Keratinocyte (primary cell): ENCODE results near the gene TMEM235. TPM values are rescaled to one million over a fixed set of nuclear protein-coding genes. Genes with fewer than 3 reads are reported as not detected.

Experiments
- DNase-seq: peaks from one replicate; pipeline ENCODE4 v3.0.0-alpha.2; 2011; ENCODE audit warnings: low read depth, missing footprints, low spot score
- FAIRE-seq: peaks from 2 replicates; lab custom pipeline; 2011; peaks lifted over from hg19 to GRCh38; lab: Jason Lieb, UNC
- H2AFZ ChIP-seq: 2 replicates; pipeline ENCODE4 v1.6.0; 2012; ENCODE audit warnings: low read length, control low read depth, inconsistent platforms; ENCODE audit not compliant: control insufficient read depth
- H3K27ac ChIP-seq: 2 replicates; pipeline ENCODE4 v1.5.1; 2011; ENCODE audit warnings: low read length; ENCODE audit not compliant: control insufficient read depth, insufficient read depth
- H3K27me3 ChIP-seq: 3 replicates; pipeline ENCODE4 v1.6.0; 2011; ENCODE audit warnings: low read length; ENCODE audit not compliant: control insufficient read depth, insufficient read depth; ENCODE audit errors: extremely low read depth
- H3K36me3 ChIP-seq, 2 experiments: 2 replicates in 1 of 2; 3 replicates in 1 of 2; pipeline ENCODE4 v1.5.1; 2011; ENCODE audit warnings: low read length in 2 of 2, mild to moderate bottlenecking in 1 of 2; ENCODE audit not compliant: control insufficient read depth in 2 of 2, insufficient read depth in 2 of 2; ENCODE audit errors: extremely low read depth in 1 of 2
- H3K4me1 ChIP-seq: 3 replicates; pipeline ENCODE4 v1.5.1; 2011; ENCODE audit warnings: low read length; ENCODE audit not compliant: control insufficient read depth, insufficient read depth; ENCODE audit errors: extremely low read depth
- H3K4me2 ChIP-seq: 3 replicates; pipeline ENCODE4 v1.6.0; 2011; ENCODE audit warnings: low read depth, low read length; ENCODE audit not compliant: control insufficient read depth, insufficient read depth; ENCODE audit errors: extremely low read depth
- H3K4me3 ChIP-seq, 3 experiments: fragments of 200-600 bp in 1 of 3; sonication (generic) in 1 of 3; 2 replicates in 2 of 3; 3 replicates in 1 of 3; pipeline ENCODE4 v1.5.1; 2011 to 2016; ENCODE audit warnings: low read length in 3 of 3, mild to moderate bottlenecking in 3 of 3, control low read depth in 2 of 3, inconsistent platforms in 1 of 3, low read depth in 1 of 3, mixed read lengths in 1 of 3, mixed run types in 1 of 3, moderate library complexity in 1 of 3; ENCODE audit not compliant: control insufficient read depth in 2 of 3, insufficient read depth in 2 of 3; ENCODE audit errors: extremely low read depth in 1 of 3
- H3K79me2 ChIP-seq: 2 replicates; pipeline ENCODE4 v1.6.0; 2012; ENCODE audit warnings: low read length; ENCODE audit not compliant: control insufficient read depth, insufficient read depth
- H3K9ac ChIP-seq: 3 replicates; pipeline ENCODE4 v1.6.0; 2011; ENCODE audit warnings: low read length; ENCODE audit not compliant: control insufficient read depth, insufficient read depth; ENCODE audit errors: extremely low read depth
- H3K9me1 ChIP-seq: 3 replicates; pipeline ENCODE4 v1.6.0; 2011; ENCODE audit warnings: low read length; ENCODE audit not compliant: control insufficient read depth, insufficient read depth; ENCODE audit errors: extremely low read depth
- H3K9me3 ChIP-seq: 2 replicates; pipeline ENCODE4 v1.5.1; 2012; ENCODE audit warnings: low read depth, low read length; ENCODE audit not compliant: control insufficient read depth
- H4K20me1 ChIP-seq: 3 replicates; pipeline ENCODE4 v1.6.0; 2011; ENCODE audit warnings: low read length; ENCODE audit not compliant: control insufficient read depth, insufficient read depth; ENCODE audit errors: extremely low read depth
- CTCF ChIP-seq, 3 experiments: IDR thresholded peaks in 1 of 3; conservative IDR thresholded peaks in 1 of 3; optimal IDR thresholded peaks in 1 of 3; 2 replicates in 2 of 3; 3 replicates in 1 of 3; pipeline versions ENCODE3 to v1.5.1; 2011; ENCODE audit warnings: low read length in 3 of 3, mild to moderate bottlenecking in 3 of 3, moderate library complexity in 2 of 3, control low read depth in 1 of 3, inconsistent platforms in 1 of 3; ENCODE audit not compliant: insufficient read depth in 2 of 3; ENCODE audit errors: extremely low read depth in 1 of 3
- EZH2 ChIP-seq: IDR thresholded peaks from one replicate; pipeline ENCODE4 v1.6.1; 2012; ENCODE audit warnings: inconsistent platforms, mild to moderate bottlenecking, low read length, moderate library complexity
- dilution Hi-C: fragments of 300-500 bp; cut with MboI; formaldehyde crosslinking; loops from one replicate; pipeline ENCODE4 v1.7.0; 2020; ENCODE audit warnings: low sequenced_read_pairs; ENCODE audit not compliant: extremely low pct_ligation_motif_present
- polyA plus RNA-seq, 5 experiments: library from polyadenylated mRNA; depleted of rRNA in 3 of 5; stranded (reverse) in 3 of 5; stranded (forward) in 1 of 5; unstranded in 1 of 5; fragments of >200 nt; gene quantifications; 1 replicate in 1 of 5; 2 replicates in 3 of 5; 3 replicates in 1 of 5; pipeline versions ENCODE4 v1.2.1 to v1.2.3, GENCODE V29; 2011 to 2012; ENCODE audit warnings: missing spikeins in 2 of 5, low read depth in 1 of 5, low replicate concordance in 1 of 5

The TMEM235 gene
- polyA plus RNA-seq, 1 donor (not counting 4 experiments of a cell fraction or from before 2014, with no cell fraction given), result not detected

DNA sequence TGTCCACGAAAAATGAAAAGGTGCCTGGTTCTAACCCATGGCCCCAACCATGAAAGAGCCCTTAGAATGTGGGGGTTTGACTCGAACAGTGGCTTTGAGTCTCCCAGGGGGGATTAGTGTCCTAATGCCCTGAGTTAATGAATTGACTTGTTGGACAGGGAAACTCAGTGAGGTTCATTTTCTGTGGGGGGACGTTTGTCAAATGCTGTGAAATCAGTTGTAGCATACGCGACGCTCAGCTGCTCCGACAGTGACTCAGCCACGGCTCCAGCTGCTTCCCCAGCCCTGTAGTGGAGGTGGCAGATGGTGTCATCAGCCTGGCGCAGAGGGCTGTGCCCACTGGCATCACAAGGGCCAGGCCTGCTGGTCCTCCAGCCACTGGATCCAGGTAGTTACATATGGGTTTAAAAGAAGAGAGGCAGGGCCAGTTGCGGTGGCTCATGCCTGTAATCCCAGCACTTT, 3.9 kb upstream of the TMEM235 start:
- H4K20me1 ChIP-seq, result no peaks in the 10 kb centered on the region
- no peaks in the 10 kb centered on the region for H3K9me3 ChIP-seq
- no peak overlapping the region for H3K27ac ChIP-seq
- peaks cover 24% of the 10 kb centered on the region for H3K27me3 ChIP-seq
- no peak overlapping the region for H2AFZ ChIP-seq
- peaks cover 0 to 19% of the 10 kb centered on the region in 2 experiments for H3K36me3 ChIP-seq
- no peak for DNase-seq
- FAIRE-seq, result no peak
- no peaks in the 10 kb centered on the region for H3K79me2 ChIP-seq
- H3K4me1 ChIP-seq, result no peaks in the 10 kb centered on the region
- TF ChIP-seq EZH2, result no peak
- TF ChIP-seq CTCF (optimal IDR thresholded peaks at IDR 0.05 in 1 of 3, IDR thresholded peaks at IDR 0.05 in 1 of 3, conservative IDR thresholded peaks at IDR 0.05 in 1 of 3; ENCODE audit: extremely low read depth in 1 of 3, insufficient read depth in 2 of 3, low read length in 3 of 3), result no peak
- dilution Hi-C loops, result no loop called here
- H3K4me2 ChIP-seq, result no peak overlapping the region
- no peak overlapping the region for H3K9ac ChIP-seq
- no peak overlapping the region for H3K4me3 ChIP-seq
- no peaks in the 10 kb centered on the region for H3K9me1 ChIP-seq

GRCh38 chr17:78228176-78228575, 3.3 kb upstream of the TMEM235 start:
- Histone ChIP-seq H3K4me2 (no peak overlapping the region), H3K9ac (no peak overlapping the region), H2AFZ (no peak overlapping the region), H3K9me3 (no peaks in the 10 kb centered on the region), H3K27ac (no peak overlapping the region), H3K27me3 (peaks cover 31% of the 10 kb centered on the region), H3K9me1 (no peaks in the 10 kb centered on the region), H4K20me1 (no peaks in the 10 kb centered on the region), H3K79me2 (no peaks in the 10 kb centered on the region), H3K4me1 (no peaks in the 10 kb centered on the region), H3K36me3 (peaks cover 0 to 14% of the 10 kb centered on the region in 2 experiments), H3K4me3 (no peak overlapping the region)
- dilution Hi-C loops, result no loop called here
- DNase-seq, result no peak
- FAIRE-seq, result no peak
- no peak for TF ChIP-seq EZH2
- TF ChIP-seq CTCF (optimal IDR thresholded peaks at IDR 0.05 in 1 of 3, IDR thresholded peaks at IDR 0.05 in 1 of 3, conservative IDR thresholded peaks at IDR 0.05 in 1 of 3; ENCODE audit: extremely low read depth in 1 of 3, insufficient read depth in 2 of 3, low read length in 3 of 3), result no peak
